ENCODE data around the gene C1orf116.

DNA sequence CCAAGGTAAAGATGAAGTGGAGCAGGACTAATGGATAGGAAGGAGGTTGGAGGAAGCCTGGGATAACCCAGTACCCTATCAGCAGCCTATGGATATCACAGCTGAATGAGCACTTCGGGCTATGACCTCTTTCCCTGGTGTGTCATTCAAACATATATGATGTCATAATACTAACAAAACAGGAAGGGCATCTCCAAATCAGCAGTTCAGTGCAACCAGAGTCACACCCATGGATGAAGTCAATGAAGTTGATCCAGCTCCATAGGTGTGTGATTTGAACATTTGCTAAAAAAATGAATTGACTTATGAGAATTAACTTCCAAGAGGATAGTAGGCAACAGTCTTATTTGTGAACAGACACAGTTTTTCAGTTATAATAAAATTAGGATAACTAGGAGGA lies 1.7 kb upstream of the C1orf116 start:
- TF ChIP-seq, protein P1, sequence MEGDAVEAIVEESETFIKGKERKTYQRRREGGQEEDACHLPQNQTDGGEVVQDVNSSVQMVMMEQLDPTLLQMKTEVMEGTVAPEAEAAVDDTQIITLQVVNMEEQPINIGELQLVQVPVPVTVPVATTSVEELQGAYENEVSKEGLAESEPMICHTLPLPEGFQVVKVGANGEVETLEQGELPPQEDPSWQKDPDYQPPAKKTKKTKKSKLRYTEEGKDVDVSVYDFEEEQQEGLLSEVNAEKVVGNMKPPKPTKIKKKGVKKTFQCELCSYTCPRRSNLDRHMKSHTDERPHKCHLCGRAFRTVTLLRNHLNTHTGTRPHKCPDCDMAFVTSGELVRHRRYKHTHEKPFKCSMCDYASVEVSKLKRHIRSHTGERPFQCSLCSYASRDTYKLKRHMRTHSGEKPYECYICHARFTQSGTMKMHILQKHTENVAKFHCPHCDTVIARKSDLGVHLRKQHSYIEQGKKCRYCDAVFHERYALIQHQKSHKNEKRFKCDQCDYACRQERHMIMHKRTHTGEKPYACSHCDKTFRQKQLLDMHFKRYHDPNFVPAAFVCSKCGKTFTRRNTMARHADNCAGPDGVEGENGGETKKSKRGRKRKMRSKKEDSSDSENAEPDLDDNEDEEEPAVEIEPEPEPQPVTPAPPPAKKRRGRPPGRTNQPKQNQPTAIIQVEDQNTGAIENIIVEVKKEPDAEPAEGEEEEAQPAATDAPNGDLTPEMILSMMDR (IDR thresholded peaks at IDR 0.05) = no peak
- no peak for TF ChIP-seq SREBF2 (IDR thresholded peaks at IDR 0.05)
- TF ChIP-seq EHMT2 (IDR thresholded peaks at IDR 0.05; ENCODE audit: low read depth) = no peak
- TF ChIP-seq FOXS1 (CRISPR knock-in tag; IDR thresholded peaks at IDR 0.05) = no peak
- no peak for TF ChIP-seq NFE2L2 (conservative IDR thresholded peaks at IDR 0.05; ENCODE audit: low read length)
- TF ChIP-seq ELK1 (IDR thresholded peaks at IDR 0.05; ENCODE audit: low read depth, low read length) = no peak
- TF ChIP-seq ZC3H11A (IDR thresholded peaks at IDR 0.05) = no peak

All from A549 (cell line).